HL-60/S4 (cell line): Measurements from ENCODE around the gene ZNF280C.
"Not testable (repeated sequence)": the region's sequence is repeated elsewhere in the genome, so short reads cannot be mapped to it uniquely, and the experiment has no call there.

Source experiments
- in situ Hi-C: fragments of 300-500 bp; cut with MboI; formaldehyde crosslinking; loops from 2 replicates; pipeline ENCODE4 v1.14.3; 2022; ENCODE audit warnings: low sequenced_read_pairs

The ZNF280C gene

DNA sequence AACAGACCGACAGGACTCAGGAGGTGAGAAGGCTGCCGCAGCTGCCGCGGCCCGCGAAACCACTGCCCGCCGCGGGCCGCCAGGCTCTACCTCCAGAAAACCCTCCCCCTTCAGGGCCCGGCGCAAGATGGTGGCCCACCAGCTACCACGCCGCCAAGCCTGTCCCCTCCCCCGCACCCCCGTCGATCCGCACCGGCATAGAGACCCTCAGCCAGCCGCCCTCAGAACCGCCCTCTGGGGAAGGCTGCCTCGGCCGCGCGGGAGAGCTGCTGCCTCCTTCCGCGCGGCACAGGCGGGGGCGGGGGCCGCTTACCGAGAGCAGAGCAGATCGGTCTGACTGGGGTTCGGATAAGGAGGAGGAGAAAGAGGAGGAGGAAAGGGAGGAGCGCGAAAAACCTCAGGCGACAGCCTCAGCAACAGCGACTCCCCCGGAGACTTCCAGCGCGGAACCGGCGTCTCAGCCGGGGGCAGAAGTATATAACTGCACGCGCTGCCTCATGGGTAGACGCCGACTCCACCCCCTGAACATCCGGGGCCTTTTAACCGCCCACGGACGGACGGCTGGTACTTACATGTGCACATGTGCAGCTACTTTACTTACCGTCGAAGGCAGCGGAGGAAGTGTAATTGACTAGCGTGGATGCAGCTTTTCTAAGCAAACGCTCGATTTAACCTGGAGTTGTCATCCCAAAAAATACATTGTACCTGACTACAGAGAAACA, at the start of gene ZNF280C:
Gene ZNF280C, minus strand, starts transcription at position 451 of the 722 bp plus-strand sequence. CDS start 8,450 bp downstream, outside the sequence.
- in situ Hi-C loops, result no loop called here

- in situ Hi-C loops, result no loop called here
Measured at GRCh38 chrX:130304587-130305368, 36.1 kb upstream of the ZNF280C start.

DNA sequence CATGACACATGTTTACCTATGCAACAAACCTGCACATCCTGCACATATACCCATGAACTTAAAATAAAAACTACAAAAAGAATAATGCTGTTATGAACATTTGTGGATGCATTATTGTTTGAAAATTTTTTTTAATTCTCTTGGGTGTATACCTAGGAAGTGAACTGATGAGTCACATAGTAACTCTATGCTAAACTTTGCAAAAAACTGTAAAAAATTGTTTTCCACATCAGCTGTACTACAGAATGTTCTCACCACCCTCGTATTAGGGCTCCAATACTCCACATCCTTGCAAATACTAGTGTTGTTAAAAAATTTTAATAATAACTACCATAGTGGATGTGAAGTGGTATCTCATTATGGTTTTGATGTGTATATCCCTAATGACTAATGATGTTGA, 33.3 kb upstream of the ZNF280C start:
- in situ Hi-C loops, result no loop called here

GRCh38 chrX:130301405-130301804, 32.7 kb upstream of the ZNF280C start:
- in situ Hi-C loops, result no loop called here

GRCh38 chrX:130300010-130300282, 31.2 kb upstream of the ZNF280C start:
- in situ Hi-C loops, result no loop called here

- in situ Hi-C loops, result no loop called here
Measured at GRCh38 chrX:130299279-130300009, 30.7 kb upstream of the ZNF280C start.

GRCh38 chrX:130296743-130297142, 28.0 kb upstream of the ZNF280C start:
- in situ Hi-C loops, result no loop called here

GRCh38 chrX:130296297-130296678, 27.6 kb upstream of the ZNF280C start:
- in situ Hi-C loops, result no loop called here

- in situ Hi-C loops, result no loop called here
Measured at GRCh38 chrX:130295519-130296296, 27.0 kb upstream of the ZNF280C start.

- in situ Hi-C loops, result no loop called here
Measured at GRCh38 chrX:130287071-130287770, 18.5 kb upstream of the ZNF280C start.

DNA sequence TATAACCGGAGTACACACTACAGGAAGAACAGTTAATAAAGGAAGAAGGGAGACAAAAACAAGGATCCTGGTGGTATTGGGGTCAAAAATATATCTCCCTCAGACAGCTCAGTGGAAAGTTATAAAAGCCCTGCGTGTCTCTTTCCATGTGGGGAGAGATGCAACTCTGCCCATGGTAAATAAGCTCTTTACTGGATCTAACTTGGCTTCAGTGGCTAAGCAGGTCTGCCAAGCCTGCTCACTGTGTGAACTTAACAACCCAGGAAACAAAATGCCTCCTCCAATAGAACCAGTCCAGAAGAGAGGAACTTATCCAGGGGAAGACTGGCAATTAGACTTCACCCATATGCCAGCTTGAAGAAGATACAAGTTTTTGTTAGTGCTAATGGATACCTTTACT, 17.0 kb upstream of the ZNF280C start:
- in situ Hi-C loops, result no loop called here

- in situ Hi-C loops, result no loop called here
Measured at GRCh38 chrX:130285069-130285620, 16.4 kb upstream of the ZNF280C start.

GRCh38 chrX:130282151-130282550, 13.5 kb upstream of the ZNF280C start:
- in situ Hi-C loops, result no loop called here

DNA sequence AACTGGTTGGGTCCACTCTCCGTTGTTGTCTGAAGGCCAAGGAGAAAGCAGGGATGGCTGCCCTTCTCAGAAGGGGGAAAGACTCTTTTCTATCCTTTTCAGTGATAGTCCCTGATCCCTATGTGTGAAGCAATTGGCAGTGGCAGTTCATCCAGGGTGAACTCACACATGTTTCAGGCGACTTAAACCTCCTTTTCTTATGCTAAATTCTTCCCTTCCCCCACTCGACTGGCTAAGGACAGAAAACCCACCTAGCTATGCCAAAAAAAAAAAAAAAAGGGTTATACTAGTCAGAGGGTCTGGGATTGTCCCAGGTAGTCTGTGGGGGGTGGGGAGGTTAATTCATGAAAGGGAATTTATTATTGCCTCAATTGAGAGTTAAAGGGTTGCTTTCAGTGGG, 12.2 kb upstream of the ZNF280C start:
- in situ Hi-C loops, result no loop called here

DNA sequence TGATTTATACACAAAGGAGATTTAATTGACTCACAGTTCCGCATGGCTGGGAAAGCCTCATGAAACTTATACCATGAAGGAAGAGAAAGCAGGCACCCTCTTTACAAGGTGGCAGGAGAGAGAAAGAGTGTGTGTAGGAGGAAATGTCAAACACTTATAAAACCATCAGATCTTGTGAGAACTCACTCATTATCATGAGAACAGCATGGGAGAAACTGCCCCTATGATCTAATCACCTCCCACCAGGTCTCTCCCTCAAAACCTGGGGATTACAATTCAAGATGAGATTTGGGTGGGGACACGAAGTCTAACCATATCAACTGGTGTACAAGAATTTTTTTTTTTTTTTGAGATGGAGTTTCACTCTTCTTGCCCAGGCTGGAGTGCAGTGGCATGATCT, 3.6 kb upstream of the ZNF280C start:
- in situ Hi-C loops, result not testable (repeated sequence)

DNA sequence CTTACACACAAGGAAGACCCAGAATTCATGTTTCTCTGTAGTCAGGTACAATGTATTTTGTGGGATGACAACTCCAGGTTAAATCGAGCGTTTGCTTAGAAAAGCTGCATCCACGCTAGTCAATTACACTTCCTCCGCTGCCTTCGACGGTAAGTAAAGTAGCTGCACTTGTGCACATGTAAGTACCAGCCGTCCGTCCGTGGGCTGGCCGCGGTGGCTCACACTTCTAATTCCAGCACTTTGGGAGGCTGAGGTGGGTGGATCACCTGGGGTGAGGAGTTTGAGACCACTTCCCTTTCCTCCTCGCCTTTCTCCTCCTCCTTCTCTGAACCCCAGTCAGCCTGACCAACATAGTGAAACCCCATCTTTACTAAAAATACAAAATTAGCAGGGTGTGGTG, 692 bp upstream of the ZNF280C start:
- in situ Hi-C loops, result not testable (repeated sequence)

DNA sequence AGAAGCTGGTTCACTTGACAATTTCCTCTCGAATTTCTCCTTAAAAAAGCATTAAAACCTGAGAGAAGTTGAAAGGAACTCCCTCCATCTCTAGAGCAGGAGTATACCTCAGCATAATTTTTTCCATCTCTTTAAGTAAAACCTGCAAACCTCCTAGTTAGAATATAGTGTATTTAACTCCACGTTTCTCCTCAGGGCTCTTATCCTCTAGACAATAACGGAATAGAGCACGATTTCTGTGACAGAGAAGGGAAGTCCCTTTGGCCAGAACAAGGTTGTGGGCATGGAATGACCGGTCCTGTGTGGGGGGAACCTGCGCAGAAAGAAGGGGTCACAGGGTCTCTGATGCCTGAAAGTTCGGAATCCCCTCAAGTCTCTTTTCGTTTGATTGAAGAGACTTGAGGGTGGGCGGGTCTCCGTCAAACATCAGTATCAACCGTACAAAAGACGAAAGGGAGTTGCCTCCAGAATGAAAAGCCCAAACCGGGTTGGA, 697 bp downstream of the ZNF280C start:
- in situ Hi-C loops, result no loop called here

- in situ Hi-C loops, result no loop called here
Measured at GRCh38 chrX:130264573-130264972, 4.1 kb downstream of the ZNF280C start.

DNA sequence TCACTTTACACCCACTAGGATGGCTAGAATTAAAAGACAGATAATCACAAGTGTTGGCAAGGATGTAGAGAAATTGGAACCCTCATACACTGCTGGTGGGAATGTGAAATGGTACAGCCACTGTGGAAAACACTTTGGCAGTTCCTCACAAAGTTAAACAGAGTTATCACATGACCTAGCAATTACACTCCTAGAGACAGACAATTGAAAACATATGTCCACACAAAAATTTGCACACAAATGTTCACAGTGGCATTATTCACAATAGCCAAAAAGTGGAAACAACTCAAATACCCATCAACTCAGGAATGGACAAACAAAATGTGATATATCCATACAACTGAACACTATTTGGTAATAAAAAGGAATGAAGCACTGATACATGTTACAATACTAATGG, 5.7 kb downstream of the ZNF280C start:
- in situ Hi-C loops, result no loop called here

DNA sequence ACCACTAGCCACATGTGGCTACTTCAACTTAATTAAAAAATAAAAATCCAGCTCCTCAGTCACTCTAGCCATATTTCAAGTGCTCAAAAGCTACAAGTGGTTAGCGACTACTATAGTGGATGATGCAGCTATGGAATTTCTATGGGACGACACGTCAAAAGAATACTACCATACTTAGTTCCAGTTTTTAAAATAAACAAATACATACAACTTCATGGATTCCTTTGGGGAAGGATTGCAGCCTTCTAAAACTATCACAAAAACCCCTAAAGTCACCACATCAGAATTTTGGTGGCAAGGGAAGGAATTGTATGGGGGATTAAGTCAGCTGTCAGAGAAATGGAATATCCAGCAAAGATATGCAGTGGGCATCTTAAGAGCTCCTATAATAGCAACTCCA, 6.5 kb downstream of the ZNF280C start:
- in situ Hi-C loops, result no loop called here
